ENCODE measurements around the gene GPX8.

DNA sequence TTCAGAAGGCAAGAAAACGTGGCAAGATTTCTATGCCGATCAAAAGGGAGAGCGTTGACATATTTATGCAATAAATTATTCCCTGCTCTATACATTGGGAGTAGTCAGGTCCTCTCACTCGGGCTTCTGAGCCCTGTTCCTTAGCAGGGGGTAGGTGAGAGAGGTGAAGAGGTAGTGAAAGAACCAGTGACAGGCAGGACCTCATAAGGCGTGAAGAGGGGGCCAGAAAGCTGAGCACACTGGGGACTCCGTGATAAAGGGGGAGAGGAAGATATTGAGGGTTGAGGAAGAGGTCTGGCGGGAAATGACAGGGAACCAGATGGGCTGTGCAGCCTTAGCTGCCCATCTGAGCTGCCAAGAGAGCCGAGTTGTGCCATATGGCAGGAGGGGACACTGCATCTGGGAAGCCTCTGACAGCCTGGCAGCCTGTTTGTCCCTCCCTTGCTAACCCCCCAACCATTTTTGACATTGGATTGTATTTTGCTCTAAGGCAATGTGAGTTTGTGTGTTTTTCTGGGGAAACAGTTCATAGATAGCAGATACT lies 13.8 kb downstream of the GPX8 start:
- TF ChIP-seq, protein P1, sequence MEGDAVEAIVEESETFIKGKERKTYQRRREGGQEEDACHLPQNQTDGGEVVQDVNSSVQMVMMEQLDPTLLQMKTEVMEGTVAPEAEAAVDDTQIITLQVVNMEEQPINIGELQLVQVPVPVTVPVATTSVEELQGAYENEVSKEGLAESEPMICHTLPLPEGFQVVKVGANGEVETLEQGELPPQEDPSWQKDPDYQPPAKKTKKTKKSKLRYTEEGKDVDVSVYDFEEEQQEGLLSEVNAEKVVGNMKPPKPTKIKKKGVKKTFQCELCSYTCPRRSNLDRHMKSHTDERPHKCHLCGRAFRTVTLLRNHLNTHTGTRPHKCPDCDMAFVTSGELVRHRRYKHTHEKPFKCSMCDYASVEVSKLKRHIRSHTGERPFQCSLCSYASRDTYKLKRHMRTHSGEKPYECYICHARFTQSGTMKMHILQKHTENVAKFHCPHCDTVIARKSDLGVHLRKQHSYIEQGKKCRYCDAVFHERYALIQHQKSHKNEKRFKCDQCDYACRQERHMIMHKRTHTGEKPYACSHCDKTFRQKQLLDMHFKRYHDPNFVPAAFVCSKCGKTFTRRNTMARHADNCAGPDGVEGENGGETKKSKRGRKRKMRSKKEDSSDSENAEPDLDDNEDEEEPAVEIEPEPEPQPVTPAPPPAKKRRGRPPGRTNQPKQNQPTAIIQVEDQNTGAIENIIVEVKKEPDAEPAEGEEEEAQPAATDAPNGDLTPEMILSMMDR (IDR thresholded peaks at IDR 0.05; ENCODE audit: borderline replicate concordance, extremely low read depth, low read length, poor library complexity, severe bottlenecking) = no peak
- no peak for TF ChIP-seq EZH2 (IDR thresholded peaks at IDR 0.05; ENCODE audit: borderline replicate concordance, low read depth, low read length, severe bottlenecking)
